ENCODE data around the gene ADIPOR2.

GRCh38 chr12:1779783-1780182, 88.9 kb downstream of the ADIPOR2 start:
- TF ChIP-seq POLR2A (IDR thresholded peaks at IDR 0.05), result no peak
- no peak for TF ChIP-seq CTCF (IDR thresholded peaks at IDR 0.05)
